GM12892 (cell line): ENCODE results near the gene A4GNT.

Experiments used
- POLR2A ChIP-seq: IDR thresholded peaks from 2 replicates; pipeline ENCODE4 v1.6.1; 2011; ENCODE audit warnings: low read depth, low read length, control low read depth
- POLR2AphosphoS5 ChIP-seq: IDR thresholded peaks from 2 replicates; pipeline ENCODE4 v1.6.1; 2011; ENCODE audit warnings: low read depth, low read length, control low read depth
- TAF1 ChIP-seq: IDR thresholded peaks from 2 replicates; pipeline ENCODE4 v1.6.1; 2011; ENCODE audit warnings: low read depth, mild to moderate bottlenecking, control low read depth, low read length, borderline replicate concordance

DNA sequence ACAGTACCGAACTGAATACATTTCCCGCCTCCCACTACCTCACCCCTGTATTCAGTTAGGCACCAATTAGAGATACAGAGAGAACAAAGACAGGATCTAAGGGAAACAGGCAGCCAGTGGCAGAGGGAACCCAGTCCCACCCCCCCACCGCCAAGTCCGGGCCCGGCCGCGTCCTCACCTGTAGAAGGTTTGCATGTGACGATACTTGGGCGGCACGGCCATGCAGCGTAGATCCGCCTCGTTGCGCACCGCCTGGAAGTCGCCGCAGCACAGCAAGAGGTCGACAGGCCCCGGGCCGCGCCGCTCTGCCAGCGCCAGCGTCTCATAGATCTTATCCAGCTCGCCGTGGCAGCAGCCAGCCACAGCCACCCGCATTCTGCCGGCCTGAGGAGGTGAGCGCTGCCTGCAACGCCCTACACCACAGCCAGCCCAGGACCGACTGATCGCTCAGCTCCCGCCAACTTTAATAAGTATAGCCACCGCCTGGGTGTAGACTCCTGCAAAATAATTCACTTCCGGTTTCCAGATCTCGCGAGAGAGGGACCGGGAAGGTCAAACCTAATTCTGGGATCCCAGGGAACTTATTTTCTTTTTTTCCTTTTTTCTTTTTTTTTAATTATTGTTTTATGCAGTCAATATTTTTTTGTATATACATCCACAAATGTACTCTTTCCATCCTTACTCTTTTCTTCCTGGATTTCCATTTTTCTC, 42.4 kb upstream of the A4GNT start, which contains the start of gene DBR1:
- peak; percentile 96 for TF ChIP-seq POLR2A
- peak; percentile 84 for TF ChIP-seq POLR2AphosphoS5
- TF ChIP-seq TAF1, result peak; percentile 92
